ENCODE data around the gene EYA4. TPM values are rescaled to one million over a fixed set of nuclear protein-coding genes. Genes with fewer than 3 reads are reported as not detected.

The EYA4 gene
- total and polyA plus RNA-seq, 2 donors (not counting 3 experiments of a cell fraction or from before 2014, with no cell fraction given): not detected

- H2AFZ ChIP-seq (ENCODE audit: low read depth, low read length): no peak overlapping the region
- H3K9me1 ChIP-seq (replicated peaks; ENCODE audit: control insufficient read depth, extremely low read depth, insufficient read depth, low read length): no peaks in the 10 kb centered on the region
- no peaks in the 10 kb centered on the region for H3K4me1 ChIP-seq (ENCODE audit: control insufficient read depth, extremely low read depth, insufficient read depth, low read length)
- no peak overlapping the region for H3K4me3 ChIP-seq (replicated peaks in 1 of 3; ENCODE audit: insufficient read depth in 1 of 3, low read depth in 1 of 3, low read length in 3 of 3)
- ChIA-PET POLR2A (no interaction called here), CTCF (no interaction called here)
- no peak overlapping the region for H3K9ac ChIP-seq (replicated peaks; ENCODE audit: extremely low read depth, insufficient read depth, low read length)
- H3K27ac ChIP-seq (ENCODE audit: insufficient read depth, low read depth, low read length): no peak overlapping the region
- no peaks in the 10 kb centered on the region for H4K20me1 ChIP-seq (replicated peaks; ENCODE audit: control insufficient read depth, extremely low read depth, insufficient read depth, low read length)
- no peaks in the 10 kb centered on the region for H3K9me3 ChIP-seq (replicated peaks; ENCODE audit: control insufficient read depth, insufficient read depth, low read length)
- BruUV-seq (replicated peaks): no TSS peak
- H3K36me3 ChIP-seq (ENCODE audit: control insufficient read depth in 2 of 2, extremely low read depth in 1 of 2, insufficient read depth in 2 of 2, low read length in 2 of 2): no peaks in the 10 kb centered on the region
- H3K79me2 ChIP-seq (ENCODE audit: control insufficient read depth, insufficient read depth, low read length): no peaks in the 10 kb centered on the region
- no peak overlapping the region for H3K4me2 ChIP-seq (ENCODE audit: insufficient read depth, low read length)
- no peak for DNase-seq (ENCODE audit: low read depth, low spot score)
- intact Hi-C loops (cut with micrococcal nuclease): no loop called here
- dilution Hi-C loops (cut with MboI; ENCODE audit: extremely low pct_ligation_motif_present, low sequenced_read_pairs): no loop called here
- no peaks in the 10 kb centered on the region for H3K27me3 ChIP-seq (ENCODE audit: control insufficient read depth in 2 of 2, insufficient read depth in 2 of 2, low read length in 2 of 2)
- FAIRE-seq: no peak
- TF ChIP-seq POLR2A (IDR thresholded peaks at IDR 0.05; ENCODE audit: low read depth, low read length) (no peak), CTCF (IDR thresholded peaks at IDR 0.05; ENCODE audit: extremely low read depth in 1 of 2, insufficient read depth in 1 of 2, low read depth in 1 of 2, low read length in 2 of 2) (no peak), MYC (IDR thresholded peaks at IDR 0.05; ENCODE audit: low read depth, low read length) (no peak), GATA2 (IDR thresholded peaks at IDR 0.05; ENCODE audit: insufficient read depth, insufficient read length, low read depth, low read length) (no peak), FOS (IDR thresholded peaks at IDR 0.05; ENCODE audit: borderline replicate concordance, insufficient read depth, low read length) (no peak), JUN (IDR thresholded peaks at IDR 0.05; ENCODE audit: borderline replicate concordance, insufficient read depth, insufficient read length, low read depth) (no peak), POLR2AphosphoS5 (IDR thresholded peaks at IDR 0.05; ENCODE audit: insufficient read depth, low read depth, low read length) (no peak)
These were observed 38.4 kb upstream of the EYA4 start for GRCh38 chr6:133202610-133203343.
